ENCODE measurements around the gene SLC35E1. TPM values are rescaled to one million over a fixed set of nuclear protein-coding genes. Genes with fewer than 3 reads are reported as not detected.

Gene SLC35E1
- total and polyA plus RNA-seq, 10 donors = 13.2 to 36.6 (median 29.9) TPM

DNA sequence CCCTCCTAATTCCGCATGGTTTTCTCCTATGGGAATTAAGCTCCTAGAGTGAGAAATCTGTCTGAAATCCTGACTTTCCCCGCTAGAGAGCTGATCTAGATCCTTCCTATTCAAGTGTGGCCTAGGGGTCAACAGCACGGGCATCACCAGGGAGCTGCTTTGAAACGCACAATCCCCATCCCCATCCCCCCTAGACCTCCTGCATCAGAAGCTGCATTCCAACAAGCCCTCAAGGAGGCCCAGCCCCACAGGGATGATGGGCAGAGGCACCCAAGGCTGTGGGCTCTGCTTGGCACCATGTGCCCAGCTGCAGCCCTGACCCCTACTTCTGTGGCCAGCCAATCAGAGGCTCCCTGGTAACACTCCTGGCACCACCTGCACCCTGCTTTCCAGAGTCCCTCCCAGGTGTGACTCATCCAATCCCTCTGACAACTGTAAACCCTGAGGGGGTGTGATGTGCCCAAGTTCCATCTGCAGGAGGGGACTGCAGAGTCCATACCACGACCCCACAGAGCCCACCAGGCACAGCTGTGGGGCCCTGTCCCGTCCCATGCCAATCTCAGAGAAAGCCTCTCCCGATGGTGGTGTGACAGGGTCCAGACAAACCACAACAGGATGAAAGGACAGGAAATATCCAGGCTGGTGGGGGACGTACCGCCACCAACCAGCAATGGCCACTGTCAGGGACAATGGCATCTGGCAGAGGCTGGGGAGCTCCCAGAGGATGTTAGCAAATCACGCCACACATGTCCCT, 19.8 kb upstream of the SLC35E1 start:
- H3K27ac ChIP-seq = no peak overlapping the region
- TF ChIP-seq POLR2A (IDR thresholded peaks at IDR 0.05) (no peak), POLR2AphosphoS5 (IDR thresholded peaks at IDR 0.05) (no peak)
- TF ChIP-seq, protein P1, sequence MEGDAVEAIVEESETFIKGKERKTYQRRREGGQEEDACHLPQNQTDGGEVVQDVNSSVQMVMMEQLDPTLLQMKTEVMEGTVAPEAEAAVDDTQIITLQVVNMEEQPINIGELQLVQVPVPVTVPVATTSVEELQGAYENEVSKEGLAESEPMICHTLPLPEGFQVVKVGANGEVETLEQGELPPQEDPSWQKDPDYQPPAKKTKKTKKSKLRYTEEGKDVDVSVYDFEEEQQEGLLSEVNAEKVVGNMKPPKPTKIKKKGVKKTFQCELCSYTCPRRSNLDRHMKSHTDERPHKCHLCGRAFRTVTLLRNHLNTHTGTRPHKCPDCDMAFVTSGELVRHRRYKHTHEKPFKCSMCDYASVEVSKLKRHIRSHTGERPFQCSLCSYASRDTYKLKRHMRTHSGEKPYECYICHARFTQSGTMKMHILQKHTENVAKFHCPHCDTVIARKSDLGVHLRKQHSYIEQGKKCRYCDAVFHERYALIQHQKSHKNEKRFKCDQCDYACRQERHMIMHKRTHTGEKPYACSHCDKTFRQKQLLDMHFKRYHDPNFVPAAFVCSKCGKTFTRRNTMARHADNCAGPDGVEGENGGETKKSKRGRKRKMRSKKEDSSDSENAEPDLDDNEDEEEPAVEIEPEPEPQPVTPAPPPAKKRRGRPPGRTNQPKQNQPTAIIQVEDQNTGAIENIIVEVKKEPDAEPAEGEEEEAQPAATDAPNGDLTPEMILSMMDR (IDR thresholded peaks at IDR 0.05 in 8 of 11, conservative IDR thresholded peaks at IDR 0.05 in 3 of 11) = no peak
- H3K9me3 ChIP-seq = no peaks in the 10 kb centered on the region
- no peaks in the 10 kb centered on the region for H3K27me3 ChIP-seq (replicated peaks in 1 of 7)
- peaks cover 52 to 100% (median 92%) of the 10 kb centered on the region in 6 donors for H3K4me1 ChIP-seq
- 64 to 78% (median 72%) methylated on average over 9 to 10 of the region's 10 CpGs for WGBS, 5 donors
- intact Hi-C loops (cut with DNase I; ENCODE audit: low total_unique reads) = no loop called here
- H3K4me3 ChIP-seq = no peak overlapping the region
- no peaks in the 10 kb centered on the region for H3K36me3 ChIP-seq
- DNase-seq = no peak

DNA sequence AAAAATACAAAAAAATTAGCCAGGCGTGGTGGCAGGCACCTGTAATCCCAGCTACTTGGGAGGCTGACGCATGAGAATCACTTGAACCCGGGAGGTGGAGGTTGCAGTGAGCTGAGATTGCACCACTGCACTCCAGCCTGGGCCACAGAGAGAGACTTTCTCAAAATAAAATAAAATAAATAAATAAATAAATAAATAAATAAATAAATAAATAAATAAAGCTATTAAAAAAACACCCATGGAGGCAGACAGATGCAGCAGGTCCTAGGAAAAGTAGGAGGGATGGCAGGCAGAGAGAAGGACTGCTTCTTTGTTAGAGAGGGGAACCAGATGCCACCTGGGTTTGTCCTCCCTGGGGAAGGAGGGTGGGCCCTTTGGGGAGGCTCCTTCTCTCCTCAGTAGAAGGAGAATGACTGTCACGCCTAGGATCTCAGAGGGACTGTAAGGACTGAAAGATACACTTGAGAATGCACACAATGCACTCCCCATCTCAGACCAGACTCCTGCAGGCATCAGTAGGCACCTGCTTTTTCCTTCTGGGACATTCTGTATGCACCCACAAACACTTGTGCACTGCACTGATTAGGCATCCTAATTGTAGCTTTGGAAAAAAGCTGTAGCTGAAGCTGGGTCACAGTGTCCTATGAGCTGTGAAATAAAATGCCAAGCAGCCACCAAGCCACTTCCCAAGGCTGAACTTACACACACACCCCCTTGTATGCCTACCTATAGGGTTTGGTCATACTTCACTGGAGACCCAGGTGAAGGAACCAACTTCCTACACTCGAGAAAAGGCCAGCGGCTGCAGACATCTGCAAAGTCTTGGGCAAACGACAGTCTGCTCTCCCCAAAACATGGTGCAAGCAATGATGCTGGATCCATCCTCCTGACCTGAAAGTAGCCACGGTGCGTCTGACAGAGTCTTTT, 18.9 kb upstream of the SLC35E1 start:
- no peak for DNase-seq
- H3K4me3 ChIP-seq = no peak overlapping the region
- intact Hi-C loops (cut with DNase I; ENCODE audit: low total_unique reads) = no loop called here
- H3K36me3 ChIP-seq = no peaks in the 10 kb centered on the region
- H3K9me3 ChIP-seq = no peaks in the 10 kb centered on the region
- TF ChIP-seq POLR2A (IDR thresholded peaks at IDR 0.05) = no peak
- no peak for TF ChIP-seq POLR2AphosphoS5 (IDR thresholded peaks at IDR 0.05)
- TF ChIP-seq, protein P1 (IDR thresholded peaks at IDR 0.05 in 8 of 11, conservative IDR thresholded peaks at IDR 0.05 in 3 of 11) = no peak
- no peaks in the 10 kb centered on the region for H3K27me3 ChIP-seq (replicated peaks in 1 of 7)
- no peak overlapping the region for H3K27ac ChIP-seq
- 80 to 87% (median 84%) methylated on average over 8 to 9 of the region's 9 CpGs for WGBS, 5 donors
- H3K4me1 ChIP-seq = peaks cover 61 to 100% (median 98%) of the 10 kb centered on the region in 6 donors

DNA sequence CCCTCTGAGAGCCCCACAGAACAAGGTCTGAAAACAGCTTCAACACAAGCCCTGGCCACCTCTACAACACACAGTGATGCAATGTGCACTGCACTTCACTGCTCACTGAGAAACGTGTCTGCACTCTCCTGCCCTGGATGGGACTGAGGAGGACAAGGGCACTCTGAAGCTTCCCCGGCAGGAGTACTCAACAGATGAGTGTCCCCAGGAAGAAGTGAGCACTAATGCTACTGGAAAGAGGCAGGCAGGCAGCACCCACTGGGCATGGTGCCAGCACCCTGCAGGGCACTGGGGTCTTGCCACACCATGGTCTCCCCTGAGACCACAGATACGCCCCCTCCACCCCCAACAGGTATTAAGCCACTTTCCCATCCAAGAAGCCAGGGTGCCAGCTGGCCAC, 17.7 kb upstream of the SLC35E1 start:
- Histone ChIP-seq H3K36me3 (no peaks in the 10 kb centered on the region), H3K4me1 (peaks cover 73 to 100% (median 100%) of the 10 kb centered on the region in 6 donors), H3K9me3 (no peaks in the 10 kb centered on the region), H3K27ac (no peak overlapping the region), H3K27me3 (replicated peaks in 1 of 7) (no peaks in the 10 kb centered on the region), H3K4me3 (no peak overlapping the region)
- TF ChIP-seq POLR2A (IDR thresholded peaks at IDR 0.05) (no peak), POLR2AphosphoS5 (IDR thresholded peaks at IDR 0.05) (no peak)
- TF ChIP-seq, protein P1 (IDR thresholded peaks at IDR 0.05 in 8 of 11, conservative IDR thresholded peaks at IDR 0.05 in 3 of 11) = no peak
- DNase-seq = no peak
- WGBS, 5 donors = 46 to 73% (median 57%) methylated on average over 2 to 3 of the region's 3 CpGs
- intact Hi-C loops (cut with DNase I; ENCODE audit: low total_unique reads) = no loop called here

Measured in spleen (tissue), 11 donors.